ENCODE results near the gene ATP11B. TPM values are rescaled to one million over a fixed set of nuclear protein-coding genes. Genes with fewer than 3 reads are reported as not detected.

Gene ATP11B
- polyA plus RNA-seq, 4 donors, result 7.0 to 41.3 (median 13.4) TPM

GRCh38 chr3:182948305-182948704, 155.0 kb downstream of the ATP11B start:
- peaks cover 0 to 4% (median 0%) of the 10 kb centered on the region in 3 donors for H3K4me1 ChIP-seq (ENCODE audit: control insufficient read depth in 3 of 3, insufficient read depth in 2 of 3, low read depth in 1 of 3, low read length in 2 of 3)
- peaks cover 3 to 14% (median 4%) of the 10 kb centered on the region in 3 donors for H3K36me3 ChIP-seq (ENCODE audit: control insufficient read depth in 3 of 3, insufficient read depth in 2 of 3, low read depth in 1 of 3, low read length in 3 of 3)
- no peak for FAIRE-seq
- H3K27ac ChIP-seq (ENCODE audit: low read depth in 1 of 3, low read length in 2 of 3), result peak overlapping the region in 1 of 3 donors; percentile 68
- no peaks in the 10 kb centered on the region for H3K27me3 ChIP-seq (ENCODE audit: control insufficient read depth in 3 of 3, insufficient read depth in 3 of 3, low read length in 3 of 3)
- H3K9me3 ChIP-seq (ENCODE audit: control insufficient read depth in 2 of 2, insufficient read depth in 1 of 2, low read depth in 1 of 2, low read length in 1 of 2), result no peaks in the 10 kb centered on the region
- 90 to 97% (median 91%) methylated on average over 5 of the region's 5 CpGs for WGBS, 3 donors
- H3K4me3 ChIP-seq (ENCODE audit: low read depth in 1 of 3, low read length in 3 of 3), result no peak overlapping the region
- DNase-seq, result peak in 1 of 2 donors; percentile 46

- Histone ChIP-seq H3K27ac (ENCODE audit: low read depth in 1 of 3, low read length in 2 of 3) (no peak overlapping the region), H3K9me3 (ENCODE audit: control insufficient read depth in 2 of 2, insufficient read depth in 1 of 2, low read depth in 1 of 2, low read length in 1 of 2) (no peaks in the 10 kb centered on the region), H3K36me3 (ENCODE audit: control insufficient read depth in 3 of 3, insufficient read depth in 2 of 3, low read depth in 1 of 3, low read length in 3 of 3) (peaks cover 3 to 14% (median 4%) of the 10 kb centered on the region in 3 donors), H3K4me1 (ENCODE audit: control insufficient read depth in 3 of 3, insufficient read depth in 2 of 3, low read depth in 1 of 3, low read length in 2 of 3) (peaks cover 0 to 4% (median 0%) of the 10 kb centered on the region in 3 donors), H3K27me3 (ENCODE audit: control insufficient read depth in 3 of 3, insufficient read depth in 3 of 3, low read length in 3 of 3) (no peaks in the 10 kb centered on the region), H3K4me3 (ENCODE audit: low read depth in 1 of 3, low read length in 3 of 3) (no peak overlapping the region)
- no peak for DNase-seq
- FAIRE-seq, result no peak
- 99 to 100% (median 100%) methylated on average over 1 of the region's 1 CpG for WGBS, 3 donors
Measured at GRCh38 chr3:182949688-182950087, 156.4 kb downstream of the ATP11B start.

- H3K36me3 ChIP-seq (ENCODE audit: control insufficient read depth in 3 of 3, insufficient read depth in 2 of 3, low read depth in 1 of 3, low read length in 3 of 3), result peaks cover 0 to 18% (median 3%) of the 10 kb centered on the region in 3 donors
- FAIRE-seq, result no peak
- H3K4me1 ChIP-seq (ENCODE audit: control insufficient read depth in 3 of 3, insufficient read depth in 2 of 3, low read depth in 1 of 3, low read length in 2 of 3), result no peaks in the 10 kb centered on the region
- H3K9me3 ChIP-seq (ENCODE audit: control insufficient read depth in 2 of 2, insufficient read depth in 1 of 2, low read depth in 1 of 2, low read length in 1 of 2), result no peaks in the 10 kb centered on the region
- DNase-seq, result no peak
- no peaks in the 10 kb centered on the region for H3K27me3 ChIP-seq (ENCODE audit: control insufficient read depth in 3 of 3, insufficient read depth in 3 of 3, low read length in 3 of 3)
- H3K4me3 ChIP-seq (ENCODE audit: low read depth in 1 of 3, low read length in 3 of 3), result no peak overlapping the region
- H3K27ac ChIP-seq (ENCODE audit: low read depth in 1 of 3, low read length in 2 of 3), result no peak overlapping the region
- WGBS, 3 donors, result 83 to 88% (median 84%) methylated on average over 9 of the region's 9 CpGs
Measured at GRCh38 chr3:182954553-182955235, 161.4 kb downstream of the ATP11B start.

- H3K27ac ChIP-seq (ENCODE audit: low read depth in 1 of 3, low read length in 2 of 3), result no peak overlapping the region
- no peaks in the 10 kb centered on the region for H3K4me1 ChIP-seq (ENCODE audit: control insufficient read depth in 3 of 3, insufficient read depth in 2 of 3, low read depth in 1 of 3, low read length in 2 of 3)
- DNase-seq (no peak), FAIRE-seq (no peak)
- no peaks in the 10 kb centered on the region for H3K9me3 ChIP-seq (ENCODE audit: control insufficient read depth in 2 of 2, insufficient read depth in 1 of 2, low read depth in 1 of 2, low read length in 1 of 2)
- no peak overlapping the region for H3K4me3 ChIP-seq (ENCODE audit: low read depth in 1 of 3, low read length in 3 of 3)
- peaks cover 0 to 17% (median 3%) of the 10 kb centered on the region in 3 donors for H3K36me3 ChIP-seq (ENCODE audit: control insufficient read depth in 3 of 3, insufficient read depth in 2 of 3, low read depth in 1 of 3, low read length in 3 of 3)
- 86 to 94% (median 89%) methylated on average over 5 of the region's 5 CpGs for WGBS, 3 donors
- no peaks in the 10 kb centered on the region for H3K27me3 ChIP-seq (ENCODE audit: control insufficient read depth in 3 of 3, insufficient read depth in 3 of 3, low read length in 3 of 3)
Measured at GRCh38 chr3:182957226-182957625, 163.9 kb downstream of the ATP11B start.

GRCh38 chr3:182957676-182958266, 164.5 kb downstream of the ATP11B start:
- Histone ChIP-seq H3K27ac (ENCODE audit: low read depth in 1 of 3, low read length in 2 of 3) (no peak overlapping the region), H3K27me3 (ENCODE audit: control insufficient read depth in 3 of 3, insufficient read depth in 3 of 3, low read length in 3 of 3) (no peaks in the 10 kb centered on the region), H3K9me3 (ENCODE audit: control insufficient read depth in 2 of 2, insufficient read depth in 1 of 2, low read depth in 1 of 2, low read length in 1 of 2) (no peaks in the 10 kb centered on the region), H3K4me1 (ENCODE audit: control insufficient read depth in 3 of 3, insufficient read depth in 2 of 3, low read depth in 1 of 3, low read length in 2 of 3) (no peaks in the 10 kb centered on the region), H3K36me3 (ENCODE audit: control insufficient read depth in 3 of 3, insufficient read depth in 2 of 3, low read depth in 1 of 3, low read length in 3 of 3) (peaks cover 0 to 20% (median 3%) of the 10 kb centered on the region in 3 donors), H3K4me3 (ENCODE audit: low read depth in 1 of 3, low read length in 3 of 3) (no peak overlapping the region)
- DNase-seq (no peak), FAIRE-seq (no peak)
- WGBS, 3 donors, result 96 to 98% (median 98%) methylated on average over 4 of the region's 4 CpGs

- Histone ChIP-seq H3K27me3 (ENCODE audit: control insufficient read depth in 3 of 3, insufficient read depth in 3 of 3, low read length in 3 of 3) (no peaks in the 10 kb centered on the region), H3K36me3 (ENCODE audit: control insufficient read depth in 3 of 3, insufficient read depth in 2 of 3, low read depth in 1 of 3, low read length in 3 of 3) (peaks cover 0 to 22% (median 3%) of the 10 kb centered on the region in 3 donors), H3K27ac (ENCODE audit: low read depth in 1 of 3, low read length in 2 of 3) (no peak overlapping the region), H3K9me3 (ENCODE audit: control insufficient read depth in 2 of 2, insufficient read depth in 1 of 2, low read depth in 1 of 2, low read length in 1 of 2) (no peaks in the 10 kb centered on the region), H3K4me1 (ENCODE audit: control insufficient read depth in 3 of 3, insufficient read depth in 2 of 3, low read depth in 1 of 3, low read length in 2 of 3) (no peaks in the 10 kb centered on the region), H3K4me3 (ENCODE audit: low read depth in 1 of 3, low read length in 3 of 3) (no peak overlapping the region)
- FAIRE-seq, result peak; percentile 19
- DNase-seq, result no peak
- WGBS, 3 donors, result 39 to 51% (median 46%) methylated on average over 4 of the region's 4 CpGs
Measured at GRCh38 chr3:182959474-182960350, 166.4 kb downstream of the ATP11B start.

GRCh38 chr3:182962166-182962565, 168.9 kb downstream of the ATP11B start:
- no peak for FAIRE-seq
- no peak overlapping the region for H3K27ac ChIP-seq (ENCODE audit: low read depth in 1 of 3, low read length in 2 of 3)
- H3K36me3 ChIP-seq (ENCODE audit: control insufficient read depth in 3 of 3, insufficient read depth in 2 of 3, low read depth in 1 of 3, low read length in 3 of 3), result peaks cover 0 to 14% (median 1%) of the 10 kb centered on the region in 3 donors
- no peaks in the 10 kb centered on the region for H3K27me3 ChIP-seq (ENCODE audit: control insufficient read depth in 3 of 3, insufficient read depth in 3 of 3, low read length in 3 of 3)
- peak in 1 of 2 donors; percentile 8 for DNase-seq
- H3K9me3 ChIP-seq (ENCODE audit: control insufficient read depth in 2 of 2, insufficient read depth in 1 of 2, low read depth in 1 of 2, low read length in 1 of 2), result no peaks in the 10 kb centered on the region
- no peak overlapping the region for H3K4me3 ChIP-seq (ENCODE audit: low read depth in 1 of 3, low read length in 3 of 3)
- peaks cover 0 to 5% (median 3%) of the 10 kb centered on the region in 3 donors for H3K4me1 ChIP-seq (ENCODE audit: control insufficient read depth in 3 of 3, insufficient read depth in 2 of 3, low read depth in 1 of 3, low read length in 2 of 3)

- H3K4me1 ChIP-seq (ENCODE audit: control insufficient read depth in 3 of 3, insufficient read depth in 2 of 3, low read depth in 1 of 3, low read length in 2 of 3), result peaks cover 0 to 7% (median 3%) of the 10 kb centered on the region in 3 donors
- no peaks in the 10 kb centered on the region for H3K27me3 ChIP-seq (ENCODE audit: control insufficient read depth in 3 of 3, insufficient read depth in 3 of 3, low read length in 3 of 3)
- WGBS, 3 donors, result 90 to 98% (median 98%) methylated on average over 1 of the region's 1 CpG
- H3K4me3 ChIP-seq (ENCODE audit: low read depth in 1 of 3, low read length in 3 of 3), result no peak overlapping the region
- FAIRE-seq (no peak), DNase-seq (peak in 1 of 2 donors; percentile 18)
- peaks cover 0 to 9% (median 0%) of the 10 kb centered on the region in 3 donors for H3K36me3 ChIP-seq (ENCODE audit: control insufficient read depth in 3 of 3, insufficient read depth in 2 of 3, low read depth in 1 of 3, low read length in 3 of 3)
- H3K9me3 ChIP-seq (ENCODE audit: control insufficient read depth in 2 of 2, insufficient read depth in 1 of 2, low read depth in 1 of 2, low read length in 1 of 2), result no peaks in the 10 kb centered on the region
- H3K27ac ChIP-seq (ENCODE audit: low read depth in 1 of 3, low read length in 2 of 3), result no peak overlapping the region
Measured at GRCh38 chr3:182964179-182964578, 170.9 kb downstream of the ATP11B start.

Measured in small intestine (tissue), 7 donors.